H9 (cell line): ENCODE measurements around the gene C1orf141. TPM values are rescaled to one million over a fixed set of nuclear protein-coding genes. Genes with fewer than 3 reads are reported as not detected.

Experiments
- DNase-seq: peaks from one replicate; pipeline ENCODE4 v3.0.0-alpha.2; 2017
- H2AFZ ChIP-seq: one replicate; pipeline ENCODE4 v1.6.1; 2013; ENCODE audit warnings: mild to moderate bottlenecking, low read length, control low read depth, moderate library complexity
- H2AK5ac ChIP-seq: 2 replicates; pipeline ENCODE4 v1.6.1; 2013; ENCODE audit warnings: low read length, control low read depth, mixed read lengths; ENCODE audit not compliant: insufficient read length
- H2BK120ac ChIP-seq: one replicate; pipeline ENCODE4 v1.6.1; 2013; ENCODE audit warnings: low read depth, mild to moderate bottlenecking, low read length, control low read depth, inconsistent platforms; ENCODE audit not compliant: poor library complexity, severe bottlenecking
- H2BK12ac ChIP-seq: 2 replicates; pipeline ENCODE4 v1.6.1; 2013; ENCODE audit warnings: low read length, control low read depth, mixed read lengths, low read depth; ENCODE audit not compliant: insufficient read length
- H2BK15ac ChIP-seq: 2 replicates; pipeline ENCODE4 v1.6.1; 2013; ENCODE audit warnings: low read depth, low read length, control low read depth
- H2BK20ac ChIP-seq: one replicate; pipeline ENCODE4 v1.6.1; 2013; ENCODE audit warnings: low read depth, mild to moderate bottlenecking, low read length, control low read depth, inconsistent platforms; ENCODE audit not compliant: poor library complexity, severe bottlenecking
- H2BK5ac ChIP-seq: 2 replicates; pipeline ENCODE4 v1.6.1; 2013; ENCODE audit warnings: low read length, control low read depth, mixed read lengths; ENCODE audit not compliant: insufficient read length
- H3K14ac ChIP-seq: 2 replicates; pipeline ENCODE4 v1.6.1; 2013; ENCODE audit warnings: low read length, control low read depth; ENCODE audit not compliant: insufficient read depth
- H3K18ac ChIP-seq: 2 replicates; pipeline ENCODE4 v1.6.1; 2013; ENCODE audit warnings: low read depth, mild to moderate bottlenecking, mixed read lengths, low read length, control low read depth; ENCODE audit not compliant: insufficient read length
- H3K23ac ChIP-seq: 2 replicates; pipeline ENCODE4 v1.6.1; 2013; ENCODE audit warnings: low read length, control low read depth, mixed read lengths, low read depth; ENCODE audit not compliant: insufficient read length
- H3K23me2 ChIP-seq: 2 replicates; pipeline ENCODE4 v1.6.1; 2013; ENCODE audit warnings: low read depth, mild to moderate bottlenecking, mixed read lengths, low read length, control low read depth; ENCODE audit not compliant: insufficient read length, poor library complexity, severe bottlenecking
- H3K27ac ChIP-seq: 2 replicates; pipeline ENCODE4 v1.5.1; 2013; ENCODE audit warnings: low read length, control low read depth, mixed read lengths, low read depth; ENCODE audit not compliant: insufficient read length
- H3K27me3 ChIP-seq: 2 replicates; pipeline ENCODE4 v1.6.1; 2013; ENCODE audit warnings: low read length, control low read depth, inconsistent platforms; ENCODE audit not compliant: insufficient read depth
- H3K4ac ChIP-seq: 2 replicates; pipeline ENCODE4 v1.6.1; 2013; ENCODE audit warnings: low read depth, mild to moderate bottlenecking, control low read depth, inconsistent platforms, low read length, moderate library complexity
- H3K4me1 ChIP-seq: 2 replicates; pipeline ENCODE4 v1.6.1; 2013; ENCODE audit warnings: low read length, control low read depth, inconsistent platforms; ENCODE audit not compliant: insufficient read depth
- H3K4me2 ChIP-seq: 2 replicates; pipeline ENCODE4 v1.6.1; 2013; ENCODE audit warnings: low read length, control low read depth, mixed read lengths; ENCODE audit not compliant: insufficient read length, insufficient read depth
- H3K56ac ChIP-seq: 2 replicates; pipeline ENCODE4 v1.6.1; 2013; ENCODE audit warnings: low read depth, mild to moderate bottlenecking, mixed read lengths, low read length, control low read depth; ENCODE audit not compliant: insufficient read length
- H3K79me1 ChIP-seq: 2 replicates; pipeline ENCODE4 v1.6.1; 2013; ENCODE audit warnings: low read depth, mild to moderate bottlenecking, moderate library complexity, low read length, control low read depth, inconsistent platforms; ENCODE audit not compliant: insufficient read depth, poor library complexity, severe bottlenecking
- H3K79me2 ChIP-seq: 2 replicates; pipeline ENCODE4 v1.6.1; 2013; ENCODE audit warnings: low read length, control low read depth, inconsistent platforms; ENCODE audit not compliant: insufficient read depth
- H3K9ac ChIP-seq: 2 replicates; pipeline ENCODE4 v1.6.1; 2013; ENCODE audit warnings: low read length, control low read depth, mixed read lengths; ENCODE audit not compliant: insufficient read length; ENCODE audit errors: extremely low read depth
- H3K9me3 ChIP-seq: one replicate; pipeline ENCODE4 v1.6.1; 2013; ENCODE audit warnings: low read depth, low read length, inconsistent platforms; ENCODE audit not compliant: control insufficient read depth
- H3T11ph ChIP-seq: one replicate; pipeline ENCODE4 v1.6.1; 2013; ENCODE audit warnings: mild to moderate bottlenecking, low read length, control low read depth, inconsistent platforms
- H4K20me1 ChIP-seq: one replicate; pipeline ENCODE4 v1.6.1; 2013; ENCODE audit not compliant: control insufficient read depth, insufficient read length, insufficient read depth
- H4K5ac ChIP-seq: 2 replicates; pipeline ENCODE4 v1.6.1; 2013; ENCODE audit warnings: low read depth, mild to moderate bottlenecking, mixed read lengths, low read length, control low read depth; ENCODE audit not compliant: insufficient read length
- H4K8ac ChIP-seq: replicated peaks from 2 replicates; pipeline ENCODE4 v1.6.1; 2013; ENCODE audit warnings: low read length, control low read depth, mixed read lengths, low read depth; ENCODE audit not compliant: insufficient read length
- H4K91ac ChIP-seq: 2 replicates; pipeline ENCODE4 v1.6.1; 2013; ENCODE audit warnings: low read depth, mild to moderate bottlenecking, moderate library complexity, mixed read lengths, low read length, control low read depth; ENCODE audit not compliant: insufficient read length
- H3K27ac Mint-ChIP-seq, 3 experiments: 2 replicates in 2 of 3; 3 replicates in 1 of 3; pipeline ENCODE4 v1.8.0; 2020 to 2021; ENCODE audit warnings: mixed read lengths in 3 of 3, mild to moderate bottlenecking in 1 of 3, moderate library complexity in 1 of 3
- H3K27me3 Mint-ChIP-seq: 2 replicates; pipeline ENCODE4 v1.8.0; 2021; ENCODE audit warnings: low read depth, mild to moderate bottlenecking, moderate library complexity, mixed read lengths
- H3K36me3 Mint-ChIP-seq, 3 experiments: 2 replicates in 2 of 3; 3 replicates in 1 of 3; pipeline ENCODE4 v1.8.0; 2020 to 2021; ENCODE audit warnings: low read depth in 3 of 3, mixed read lengths in 3 of 3; ENCODE audit not compliant: insufficient read depth in 1 of 3
- H3K4me1 Mint-ChIP-seq, 2 experiments: 2 replicates each; pipeline ENCODE4 v1.8.0; 2020; ENCODE audit warnings: mixed read lengths in 2 of 2
- H3K4me3 Mint-ChIP-seq, 2 experiments: 2 replicates in 1 of 2; 3 replicates in 1 of 2; pipeline ENCODE4 v1.8.0; 2020 to 2021; ENCODE audit warnings: mild to moderate bottlenecking in 2 of 2, mixed read lengths in 2 of 2, moderate library complexity in 1 of 2
- H3K9me3 Mint-ChIP-seq, 2 experiments: 2 replicates in 1 of 2; 3 replicates in 1 of 2; pipeline ENCODE4 v1.8.0; 2020; ENCODE audit warnings: mild to moderate bottlenecking in 2 of 2, mixed read lengths in 2 of 2, moderate library complexity in 1 of 2
- WGBS: extraction: QIAGEN DNeasy Blood & Tissue Kit; methylation state at CpG from one replicate; pipeline ENCODE4 v1.1.7; 2013; ENCODE audit warnings: missing lambda C conversion rate, low lambda C conversion rate, mixed read lengths; ENCODE audit not compliant: insufficient read length; ENCODE audit errors: extremely low coverage; 5-methylcytosine and 5-hydroxymethylcytosine counted together
- total RNA-seq: library from RNA; stranded (reverse); gene quantifications from 2 replicates; pipeline ENCODE4 v1.2.1, GENCODE V29; 2021
- TF ChIP-seq, protein P1 (sequence below): fragments of 200-600 bp; sonication (generic); conservative IDR thresholded peaks from 3 replicates; pipeline ENCODE4 v1.8.0; 2021; ENCODE audit warnings: antibody characterized with exemption, mild to moderate bottlenecking

C1orf141 gene
- total RNA-seq, 1 experiment from 2014 or later = not detected

DNA sequence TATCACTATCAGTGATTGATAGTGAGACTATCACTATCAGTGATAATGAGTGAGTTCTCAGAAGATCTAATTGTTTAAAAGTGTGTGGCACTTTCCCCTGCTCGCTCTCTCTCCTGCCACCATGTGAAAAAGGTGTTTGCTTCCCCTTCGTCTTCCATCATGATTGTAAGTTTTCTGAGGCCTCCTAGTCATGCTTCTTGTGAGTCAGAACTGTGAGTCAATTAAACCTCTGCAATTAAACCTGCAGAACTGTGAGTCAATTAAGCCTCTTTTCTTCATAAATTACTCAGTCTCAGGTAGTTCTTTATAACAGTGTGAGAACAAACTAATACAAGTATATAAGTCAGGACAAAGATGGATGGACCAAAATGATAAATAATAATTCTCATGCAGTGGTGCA lies 24.5 kb upstream of the C1orf141 start:
- Mint-ChIP-seq H3K4me3 (no peak overlapping the region), H3K27me3 (peaks cover 4% of the 10 kb centered on the region; the same call in 1 of the 2 replicates), H3K36me3 (no peaks in the 10 kb centered on the region), H3K4me1 (peaks cover 0 to 4% of the 10 kb centered on the region in 2 experiments; a peak in 2 of 4 replicates), H3K27ac (no peak overlapping the region), H3K9me3 (no peaks in the 10 kb centered on the region)
- Histone ChIP-seq H4K91ac (no peak overlapping the region), H3K4me1 (no peaks in the 10 kb centered on the region), H2AK5ac (no peak overlapping the region), H3K79me2 (no peaks in the 10 kb centered on the region), H3T11ph (no peak overlapping the region), H3K56ac (no peak overlapping the region), H2BK120ac (no peak overlapping the region), H3K27me3 (no peaks in the 10 kb centered on the region), H3K18ac (no peak overlapping the region), H4K5ac (no peak overlapping the region), H3K23me2 (no peaks in the 10 kb centered on the region), H3K14ac (no peak overlapping the region), H3K9ac (no peak overlapping the region), H2BK20ac (no peak overlapping the region), H3K27ac (no peak overlapping the region), H2BK15ac (no peak overlapping the region), H2BK5ac (no peak overlapping the region), H3K79me1 (no peaks in the 10 kb centered on the region), H2BK12ac (no peak overlapping the region), H3K23ac (no peak overlapping the region), H2AFZ (no peak overlapping the region), H3K4ac (no peak overlapping the region), H4K20me1 (no peaks in the 10 kb centered on the region), H3K9me3 (no peaks in the 10 kb centered on the region), H4K8ac (no peak overlapping the region), H3K4me2 (no peak overlapping the region)
- no peak for DNase-seq
- TF ChIP-seq, protein P1, sequence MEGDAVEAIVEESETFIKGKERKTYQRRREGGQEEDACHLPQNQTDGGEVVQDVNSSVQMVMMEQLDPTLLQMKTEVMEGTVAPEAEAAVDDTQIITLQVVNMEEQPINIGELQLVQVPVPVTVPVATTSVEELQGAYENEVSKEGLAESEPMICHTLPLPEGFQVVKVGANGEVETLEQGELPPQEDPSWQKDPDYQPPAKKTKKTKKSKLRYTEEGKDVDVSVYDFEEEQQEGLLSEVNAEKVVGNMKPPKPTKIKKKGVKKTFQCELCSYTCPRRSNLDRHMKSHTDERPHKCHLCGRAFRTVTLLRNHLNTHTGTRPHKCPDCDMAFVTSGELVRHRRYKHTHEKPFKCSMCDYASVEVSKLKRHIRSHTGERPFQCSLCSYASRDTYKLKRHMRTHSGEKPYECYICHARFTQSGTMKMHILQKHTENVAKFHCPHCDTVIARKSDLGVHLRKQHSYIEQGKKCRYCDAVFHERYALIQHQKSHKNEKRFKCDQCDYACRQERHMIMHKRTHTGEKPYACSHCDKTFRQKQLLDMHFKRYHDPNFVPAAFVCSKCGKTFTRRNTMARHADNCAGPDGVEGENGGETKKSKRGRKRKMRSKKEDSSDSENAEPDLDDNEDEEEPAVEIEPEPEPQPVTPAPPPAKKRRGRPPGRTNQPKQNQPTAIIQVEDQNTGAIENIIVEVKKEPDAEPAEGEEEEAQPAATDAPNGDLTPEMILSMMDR = no peak
- no CpG with 5 or more reads among the region's 2 CpGs for WGBS
